Renal cortical epithelial cell (primary cell): ENCODE data around the gene WDR18. TPM values are rescaled to one million over a fixed set of nuclear protein-coding genes. Genes with fewer than 3 reads are reported as not detected.
"Not testable (repeated sequence)": the region's sequence is repeated elsewhere in the genome, so short reads cannot be mapped to it uniquely, and the experiment has no call there.

Experiments used
- DNase-seq: peaks from one replicate; pipeline ENCODE4 v3.0.0-alpha.2; 2011; ENCODE audit warnings: low read depth
- total RNA-seq: library from RNA; depleted of rRNA; stranded (reverse); fragments of >200 nt; gene quantifications from 2 replicates; pipeline ENCODE4 v1.2.3, GENCODE V29; 2014

The WDR18 gene
- total RNA-seq, 1 donor from 2014 or later: 31.1 TPM

- DNase-seq: no peak
These were observed 35.4 kb downstream of the WDR18 start for GRCh38 chr19:1019616-1019961.

- DNase-seq: no peak
These were observed 36.1 kb downstream of the WDR18 start for GRCh38 chr19:1019980-1020867.

- peak; percentile 84 for DNase-seq
These were observed 36.8 kb downstream of the WDR18 start, which contains the start of gene TMEM259 for GRCh38 chr19:1020868-1021425. TMEM259 (minus strand) TSS chr19:1021123; CDS start chr19:1020996, 127 bp downstream.

GRCh38 chr19:1023883-1024188, 39.7 kb downstream of the WDR18 start:
- not testable (repeated sequence) for DNase-seq

GRCh38 chr19:1025080-1025479, 40.9 kb downstream of the WDR18 start:
- not testable (repeated sequence) for DNase-seq

- peak; percentile 35 for DNase-seq
These were observed 42.0 kb downstream of the WDR18 start, which contains the start of gene CNN2 for GRCh38 chr19:1025960-1026782. CNN2 (plus strand) TSS chr19:1026608; CDS start chr19:1026662, 54 bp downstream.

GRCh38 chr19:1026783-1027649, 42.9 kb downstream of the WDR18 start:
- no peak for DNase-seq

GRCh38 chr19:1027650-1028061, 43.5 kb downstream of the WDR18 start:
- no peak for DNase-seq

- DNase-seq: peak; percentile 78
These were observed 44.1 kb downstream of the WDR18 start for GRCh38 chr19:1028062-1028926.

GRCh38 chr19:1032264-1032867, 48.2 kb downstream of the WDR18 start:
- DNase-seq: no peak

- no peak for DNase-seq
These were observed 52.0 kb downstream of the WDR18 start for GRCh38 chr19:1035998-1036621.

GRCh38 chr19:1037621-1038064, 53.5 kb downstream of the WDR18 start:
- DNase-seq: no peak

GRCh38 chr19:1038978-1039645, 55.0 kb downstream of the WDR18 start:
- DNase-seq: no peak

GRCh38 chr19:1039646-1040475, 55.7 kb downstream of the WDR18 start, which contains the start of gene ABCA7:
ABCA7 (plus strand) TSS chr19:1040107; CDS start chr19:1041362, 1,255 bp downstream.
- peak; percentile 89 for DNase-seq

GRCh38 chr19:1040476-1041271, 56.5 kb downstream of the WDR18 start:
- DNase-seq: peak; percentile 79

GRCh38 chr19:1041272-1041834, 57.2 kb downstream of the WDR18 start:
- no peak for DNase-seq
